A673 (cell line): ENCODE results near the gene HDDC3. TPM values are rescaled to one million over a fixed set of nuclear protein-coding genes. Genes with fewer than 3 reads are reported as not detected.

Experiments
- BruUV-seq: library from RNA; stranded (reverse); fragments of 400-500 nt; replicated peaks from 2 replicates; lab custom pipeline; 2021; lab: Mats Ljungman, UMichigan
- CTCF ChIA-PET: fragments of 300-600 bp; sonication (Branson Sonifier 250); formaldehyde crosslinking; loops from one replicate; lab custom pipeline; 2022; ENCODE audit warnings: antibody characterized with exemption; lab: Charles Lee
- POLR2A ChIA-PET: fragments of 300-600 bp; sonication (Branson Sonifier 250); formaldehyde crosslinking; loops from one replicate; lab custom pipeline; 2022; ENCODE audit warnings: antibody characterized with exemption; ENCODE audit not compliant: low non-redundant PET; lab: Charles Lee
- DNase-seq: peaks from one replicate; pipeline ENCODE4 v3.0.0-alpha.2; 2015; ENCODE audit warnings: low spot score
- H3K27ac ChIP-seq: fragments of 200-600 bp; sonication (generic); 2 replicates; pipeline ENCODE4 v1.5.1; 2016; ENCODE audit warnings: mixed run types, low read depth, mild to moderate bottlenecking, mixed read lengths, antibody characterized with exemption, low read length; ENCODE audit not compliant: poor library complexity, severe bottlenecking
- H3K27me3 ChIP-seq: fragments of 200-600 bp; sonication (generic); replicated peaks from 2 replicates; pipeline ENCODE4 v1.6.1; 2017; ENCODE audit warnings: mixed run types, low read depth, mild to moderate bottlenecking, mixed read lengths, antibody characterized with exemption, low read length; ENCODE audit not compliant: insufficient read depth, poor library complexity
- H3K36me3 ChIP-seq: fragments of 200-600 bp; sonication (generic); 2 replicates; pipeline ENCODE4 v1.6.1; 2016; ENCODE audit warnings: mixed run types, mild to moderate bottlenecking, mixed read lengths, antibody characterized with exemption, low read length; ENCODE audit not compliant: insufficient read depth, poor library complexity, severe bottlenecking
- H3K4me1 ChIP-seq: fragments of 200-600 bp; sonication (generic); 2 replicates; pipeline ENCODE4 v1.6.1; 2017; ENCODE audit warnings: mixed run types, mild to moderate bottlenecking, mixed read lengths, antibody characterized with exemption, low read length; ENCODE audit not compliant: insufficient read depth, poor library complexity, severe bottlenecking
- H3K4me3 ChIP-seq: fragments of 200-600 bp; sonication (generic); 2 replicates; pipeline ENCODE4 v1.5.1; 2016; ENCODE audit warnings: low read depth, mixed run types, mild to moderate bottlenecking, mixed read lengths, low read length; ENCODE audit not compliant: poor library complexity, severe bottlenecking
- H3K9me3 ChIP-seq: fragments of 200-600 bp; sonication (generic); 2 replicates; pipeline ENCODE4 v1.6.1; 2016; ENCODE audit warnings: mixed run types, low read depth, mild to moderate bottlenecking, mixed read lengths, antibody characterized with exemption, low read length; ENCODE audit not compliant: poor library complexity, severe bottlenecking
- EZH2 ChIP-seq: fragments of 200-600 bp; sonication (generic); IDR thresholded peaks from 2 replicates; pipeline ENCODE4 v1.6.1; 2017; ENCODE audit warnings: borderline replicate concordance, low read depth, mild to moderate bottlenecking, mixed read lengths, antibody characterized with exemption, low read length; ENCODE audit not compliant: poor library complexity, severe bottlenecking
- intact Hi-C: fragments of 100-400 bp; cut with micrococcal nuclease; formaldehyde crosslinking; loops from one replicate; pipeline ENCODE4 v1.10.0; 2022; ENCODE audit not compliant: unreplicated experiment
- total RNA-seq: library from RNA; stranded (reverse); gene quantifications from 2 replicates; pipeline ENCODE4 v1.2.3, GENCODE V29; 2021
- TF ChIP-seq, protein P1 (sequence below): fragments of 300-800, 200-600 bp; sonication (generic); conservative IDR thresholded peaks from 2 replicates; pipeline ENCODE4 v1.5.1; 2017; ENCODE audit warnings: low read depth, mild to moderate bottlenecking, antibody characterized with exemption, low read length, moderate library complexity, mixed read lengths

The HDDC3 gene
- total RNA-seq, 1 experiment from 2014 or later: 23.9 TPM

GRCh38 chr15:90970274-90970673 is 37.9 kb upstream of the HDDC3 start:
- Histone ChIP-seq H3K4me3 (no peak overlapping the region), H3K9me3 (no peaks in the 10 kb centered on the region), H3K27me3 (no peaks in the 10 kb centered on the region), H3K4me1 (no peaks in the 10 kb centered on the region), H3K36me3 (peaks cover 97% of the 10 kb centered on the region), H3K27ac (no peak overlapping the region)
- DNase-seq: no peak
- POLR2A ChIA-PET: no interaction called here
- intact Hi-C loops: no loop called here
- CTCF ChIA-PET: interaction anchor here (1.0 kb wide), 1 partner anchor 13 kb away, joined by 4 read pairs; no protein-coding TSS in a partner anchor
- TF ChIP-seq, protein P1, sequence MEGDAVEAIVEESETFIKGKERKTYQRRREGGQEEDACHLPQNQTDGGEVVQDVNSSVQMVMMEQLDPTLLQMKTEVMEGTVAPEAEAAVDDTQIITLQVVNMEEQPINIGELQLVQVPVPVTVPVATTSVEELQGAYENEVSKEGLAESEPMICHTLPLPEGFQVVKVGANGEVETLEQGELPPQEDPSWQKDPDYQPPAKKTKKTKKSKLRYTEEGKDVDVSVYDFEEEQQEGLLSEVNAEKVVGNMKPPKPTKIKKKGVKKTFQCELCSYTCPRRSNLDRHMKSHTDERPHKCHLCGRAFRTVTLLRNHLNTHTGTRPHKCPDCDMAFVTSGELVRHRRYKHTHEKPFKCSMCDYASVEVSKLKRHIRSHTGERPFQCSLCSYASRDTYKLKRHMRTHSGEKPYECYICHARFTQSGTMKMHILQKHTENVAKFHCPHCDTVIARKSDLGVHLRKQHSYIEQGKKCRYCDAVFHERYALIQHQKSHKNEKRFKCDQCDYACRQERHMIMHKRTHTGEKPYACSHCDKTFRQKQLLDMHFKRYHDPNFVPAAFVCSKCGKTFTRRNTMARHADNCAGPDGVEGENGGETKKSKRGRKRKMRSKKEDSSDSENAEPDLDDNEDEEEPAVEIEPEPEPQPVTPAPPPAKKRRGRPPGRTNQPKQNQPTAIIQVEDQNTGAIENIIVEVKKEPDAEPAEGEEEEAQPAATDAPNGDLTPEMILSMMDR: no peak
- TF ChIP-seq EZH2: no peak
- no TSS peak for BruUV-seq

DNA sequence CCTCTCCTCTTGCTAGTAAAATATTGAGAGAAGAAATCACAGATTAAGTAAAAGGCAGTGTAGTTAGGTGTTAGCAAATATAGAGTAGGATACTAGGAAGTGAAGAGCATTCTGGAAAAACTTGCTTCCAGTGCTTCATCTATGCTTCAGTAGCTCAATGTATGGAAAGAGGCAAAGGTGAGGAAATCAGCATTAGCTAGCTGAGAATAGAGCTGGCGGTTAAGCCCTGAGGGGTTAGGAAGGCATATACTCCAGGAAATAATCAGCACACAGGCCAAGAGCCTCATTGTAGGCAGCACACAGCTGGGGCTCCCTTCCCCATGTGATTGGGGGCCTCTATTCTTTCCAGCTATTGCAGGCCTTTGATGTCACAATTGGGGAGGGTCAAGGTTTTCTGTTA is 36.1 kb upstream of the HDDC3 start:
- CTCF ChIA-PET: no interaction called here
- Histone ChIP-seq H3K9me3 (no peaks in the 10 kb centered on the region), H3K27me3 (no peaks in the 10 kb centered on the region), H3K27ac (no peak overlapping the region), H3K4me1 (no peaks in the 10 kb centered on the region), H3K4me3 (no peak overlapping the region), H3K36me3 (peaks cover 97% of the 10 kb centered on the region)
- intact Hi-C loops: no loop called here
- no peak for DNase-seq
- BruUV-seq: no TSS peak
- no peak for TF ChIP-seq EZH2
- TF ChIP-seq, protein P1: no peak
- POLR2A ChIA-PET: no interaction called here

DNA sequence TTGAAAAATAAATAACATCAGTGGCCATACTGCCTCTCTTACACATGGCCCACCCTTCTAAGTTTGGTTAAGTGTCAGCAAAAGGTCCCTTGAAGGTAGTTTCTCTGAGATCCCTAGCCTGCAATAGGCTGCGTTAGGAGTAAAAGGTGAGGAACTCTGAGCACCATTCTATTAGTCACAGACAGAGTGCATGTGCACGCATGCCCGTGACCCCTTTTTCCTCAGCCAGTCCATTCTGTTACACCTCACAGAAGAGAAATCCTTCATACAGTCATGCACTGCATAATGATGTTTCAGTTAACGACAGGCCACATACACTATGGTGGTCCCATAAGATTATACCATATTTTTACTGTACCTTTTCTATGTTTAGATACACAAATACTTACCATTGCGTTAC is 34.9 kb upstream of the HDDC3 start:
- no TSS peak for BruUV-seq
- no peaks in the 10 kb centered on the region for H3K9me3 ChIP-seq
- ChIA-PET CTCF (no interaction called here), POLR2A (no interaction called here)
- H3K27ac ChIP-seq: no peak overlapping the region
- TF ChIP-seq, protein P1: no peak
- no peak for TF ChIP-seq EZH2
- no peak for DNase-seq
- no peaks in the 10 kb centered on the region for H3K27me3 ChIP-seq
- H3K36me3 ChIP-seq: peaks cover 97% of the 10 kb centered on the region
- no peaks in the 10 kb centered on the region for H3K4me1 ChIP-seq
- H3K4me3 ChIP-seq: no peak overlapping the region
- intact Hi-C loops: no loop called here
